NCI-H460 (cell line): Measurements from ENCODE around the gene ATG16L1. TPM values are rescaled to one million over a fixed set of nuclear protein-coding genes. Genes with fewer than 3 reads are reported as not detected.
"Not testable (repeated sequence)": the region's sequence is repeated elsewhere in the genome, so short reads cannot be mapped to it uniquely, and the experiment has no call there.

Experiments used
- DNase-seq: peaks from one replicate; pipeline ENCODE4 v3.0.0-alpha.2; 2016; ENCODE audit warnings: low read depth; ENCODE audit errors: extremely low read depth
- small RNA-seq, 2 experiments: library from RNA; depleted of rRNA; stranded (forward); fragments of <200 nt; gene quantifications; one replicate each; pipeline ENCODE3, GENCODE V24; 2014
- total RNA-seq: library from RNA; depleted of rRNA; stranded (reverse); fragments of >200 nt; shearing (Covaris generic); gene quantifications from 2 replicates; pipeline ENCODE4 v1.2.3, GENCODE V29; 2014; rRNA removed

The ATG16L1 gene
- total RNA-seq, 1 experiment from 2014 or later, result 40.7 TPM

- no peak for DNase-seq
Observed at GRCh38 chr2:233326500-233326899, 75.0 kb downstream of the ATG16L1 start.

- DNase-seq, result no peak
Observed at GRCh38 chr2:233328922-233329321, 77.4 kb downstream of the ATG16L1 start.

DNA sequence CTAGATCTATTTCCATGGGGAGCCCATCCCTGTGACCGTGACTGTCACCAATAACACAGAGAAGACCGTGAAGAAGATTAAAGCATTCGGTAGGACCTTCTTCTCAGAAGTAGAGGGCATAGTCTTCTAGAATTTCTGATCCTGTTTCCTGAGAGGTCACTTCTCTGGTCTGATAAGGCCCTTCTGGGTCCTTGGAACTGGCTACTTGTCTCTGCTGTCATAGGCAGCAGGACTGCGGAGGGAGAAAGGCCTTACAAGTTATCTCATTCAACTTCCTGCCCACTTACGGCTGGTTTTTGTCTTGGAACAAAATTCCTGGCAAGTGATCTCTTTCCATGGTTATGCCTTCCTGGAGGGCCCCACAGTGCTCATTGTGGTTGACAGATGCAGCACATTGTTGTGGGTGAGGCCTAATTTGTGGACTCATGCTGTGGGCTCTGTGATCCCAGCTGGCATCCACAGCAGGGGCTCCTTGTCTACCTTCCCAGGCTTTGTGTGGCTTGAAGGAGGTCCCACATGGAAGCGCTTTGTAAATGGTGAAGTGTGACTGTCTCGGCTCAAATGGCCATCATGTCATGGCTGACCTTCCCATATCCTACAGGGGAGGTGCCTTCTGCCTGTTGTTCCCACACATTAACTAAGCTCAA lies 78.1 kb downstream of the ATG16L1 start:
- no peak for DNase-seq

DNA sequence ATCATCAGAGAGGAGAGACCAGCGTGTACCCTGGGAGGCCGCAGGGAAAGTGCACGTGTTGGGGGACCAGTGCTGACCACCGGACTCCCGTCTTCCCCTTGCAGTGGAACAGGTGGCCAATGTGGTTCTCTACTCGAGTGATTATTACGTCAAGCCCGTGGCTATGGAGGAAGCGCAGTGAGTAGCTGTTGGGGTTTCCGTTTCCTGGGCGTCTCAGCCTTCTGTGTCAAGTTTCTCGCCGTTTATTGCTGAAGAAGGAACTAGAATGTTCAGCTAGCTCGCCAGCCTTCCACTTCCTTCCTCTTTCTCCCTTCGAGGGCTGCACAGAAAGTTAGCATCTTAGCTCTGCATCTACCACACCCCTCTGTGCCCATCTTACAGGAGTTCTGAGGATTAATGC lies 80.1 kb downstream of the ATG16L1 start:
- no peak for DNase-seq

DNA sequence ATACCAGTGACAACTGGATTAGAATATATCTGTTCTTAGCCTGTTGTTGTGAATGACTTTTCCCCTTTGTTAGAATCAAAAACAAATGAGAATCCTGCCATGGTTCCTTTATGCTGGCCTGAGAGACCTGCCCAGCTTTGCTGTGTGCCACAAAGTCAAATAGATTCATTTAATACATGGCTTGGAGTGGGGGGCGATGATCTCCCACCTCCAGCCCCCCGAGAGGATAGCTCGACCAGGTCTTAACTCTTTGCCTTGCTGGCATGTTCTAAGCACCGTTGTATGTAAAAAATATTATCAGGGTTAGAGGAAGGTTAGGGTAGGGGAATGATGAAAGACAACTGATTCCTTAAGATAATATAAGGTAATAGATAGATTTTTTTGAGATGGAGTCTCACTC lies 80.7 kb downstream of the ATG16L1 start:
- DNase-seq, result no peak

DNA sequence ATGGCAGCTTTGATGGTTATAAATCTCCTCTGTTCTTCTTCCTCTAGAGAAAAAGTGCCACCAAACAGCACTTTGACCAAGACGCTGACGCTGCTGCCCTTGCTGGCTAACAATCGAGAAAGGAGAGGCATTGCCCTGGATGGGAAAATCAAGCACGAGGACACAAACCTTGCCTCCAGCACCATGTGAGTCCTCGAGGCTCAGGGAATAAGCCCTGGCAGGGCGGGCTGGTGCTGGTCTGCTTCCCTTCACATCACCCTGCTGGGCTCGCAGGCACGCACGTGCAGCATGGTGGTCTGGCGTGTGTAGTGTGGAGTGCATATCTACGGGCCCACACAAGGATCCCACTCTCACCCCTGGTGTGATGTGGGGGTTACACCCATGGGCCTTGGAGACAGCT lies 83.4 kb downstream of the ATG16L1 start:
- no peak for DNase-seq

DNA sequence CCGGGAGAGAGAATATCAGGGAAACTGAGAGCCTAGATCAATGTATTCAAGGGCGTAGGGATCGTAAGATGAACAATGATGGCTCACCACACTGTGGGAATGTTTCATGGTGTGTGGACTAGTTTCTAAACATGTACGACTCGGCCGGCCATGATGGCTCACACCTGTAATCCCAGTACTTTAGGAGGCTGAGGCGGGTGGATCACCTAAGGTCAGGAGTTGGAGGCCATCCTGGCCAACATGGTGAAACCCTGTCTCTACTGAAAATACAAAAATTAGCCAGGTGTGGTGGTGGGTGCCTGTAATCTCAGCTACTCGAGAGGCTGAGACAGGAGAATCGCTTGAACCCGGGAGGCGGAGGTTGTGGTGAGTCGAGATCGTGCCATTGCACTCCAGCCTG lies 84.6 kb downstream of the ATG16L1 start:
- DNase-seq, result not testable (repeated sequence)

GRCh38 chr2:233336541-233336940 lies 85.1 kb downstream of the ATG16L1 start:
- DNase-seq, result no peak

DNA sequence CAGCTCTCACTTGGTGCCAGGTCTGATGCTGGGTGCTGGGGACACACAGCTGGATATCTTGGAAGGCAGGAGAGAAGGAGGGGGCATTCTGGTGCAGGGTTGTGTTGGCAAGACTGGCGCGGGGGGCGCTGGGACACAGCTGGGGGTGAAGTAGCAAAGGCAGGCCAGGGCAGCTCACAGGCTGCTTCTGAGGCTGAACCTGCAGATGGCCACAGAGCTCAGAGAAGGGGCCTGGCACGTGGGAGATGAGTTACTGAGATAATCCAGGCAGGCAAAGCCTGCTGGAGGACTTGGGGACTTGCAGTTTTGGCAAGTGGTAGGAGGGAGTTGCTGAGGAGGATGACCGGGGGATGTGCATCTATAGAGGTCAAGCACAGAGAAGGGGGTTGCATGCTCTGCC lies 86.6 kb downstream of the ATG16L1 start:
- DNase-seq, result no peak

- DNase-seq, result no peak
Observed at GRCh38 chr2:233338812-233339368, 87.4 kb downstream of the ATG16L1 start.

GRCh38 chr2:233339427-233339826 lies 88.0 kb downstream of the ATG16L1 start:
- DNase-seq, result no peak

DNA sequence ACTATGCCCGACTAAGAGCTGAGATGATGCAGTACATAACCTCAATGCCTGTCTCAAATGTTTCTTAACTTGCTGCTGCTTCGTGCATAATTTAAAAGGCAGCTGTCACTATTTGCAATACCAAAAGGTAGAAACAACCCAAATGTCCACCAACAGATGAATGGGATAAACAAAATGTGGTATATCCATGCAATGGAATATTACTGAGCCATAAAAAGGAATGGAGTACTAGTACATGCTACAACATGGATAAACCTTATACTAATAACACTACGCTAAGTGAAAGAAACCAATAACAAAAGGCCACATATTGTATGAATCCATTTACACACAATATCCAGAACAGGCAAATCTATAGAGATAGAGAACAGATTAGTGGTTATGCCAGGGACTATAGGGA lies 89.8 kb downstream of the ATG16L1 start:
- no peak for DNase-seq

- no peak for DNase-seq
Observed at GRCh38 chr2:233342301-233342700, 90.8 kb downstream of the ATG16L1 start.

DNA sequence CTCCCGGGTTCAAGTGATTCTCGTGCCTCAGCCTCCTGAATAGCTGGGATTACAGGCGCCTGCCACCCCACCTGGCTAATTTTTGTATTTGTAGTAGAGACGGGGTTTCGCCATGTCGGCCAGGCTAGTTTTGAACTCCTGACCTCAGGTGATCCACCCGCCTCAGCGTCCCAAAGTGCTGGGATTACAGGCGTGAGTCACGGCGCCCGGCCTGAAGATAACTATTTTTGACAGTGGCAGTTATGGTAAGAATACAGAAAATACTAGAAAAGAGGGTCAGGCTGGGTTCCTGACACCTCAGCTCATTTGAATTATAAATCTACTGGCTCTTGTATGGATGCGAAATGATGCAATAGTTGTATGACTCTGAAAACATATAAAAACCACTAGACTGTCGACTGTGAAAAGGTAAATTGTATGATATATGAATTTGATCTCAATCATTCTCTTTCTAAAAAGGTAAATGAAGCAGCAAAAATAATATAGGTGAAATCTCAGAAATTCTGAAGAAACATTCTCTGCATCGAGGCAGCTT lies 91.8 kb downstream of the ATG16L1 start:
- no peak for DNase-seq

Small RNA genes lying within 50 kb of the gene (small RNA-seq; reads per million reads assigned to genes)
- gene RN7SL32P (0 reads per million in 2 experiments), gene SCARNA5 (26.2 to 27.2 reads per million in 2 experiments), gene SCARNA6 (23.4 to 37.3 reads per million in 2 experiments)

Other genes starting within 250 kb of the ATG16L1 start
- 3.2 and 3.4 TPM in 2 replicates for gene NGEF, start 238.4 kb upstream of the ATG16L1 start, total RNA-seq
- not detected in 2 replicates for gene NEU2, start 219.0 kb upstream of the ATG16L1 start, total RNA-seq
- gene INPP5D, start 191.3 kb upstream of the ATG16L1 start, total RNA-seq, result 0.79 and 1.3 TPM in 2 replicates
- gene SAG, start 56.1 kb downstream of the ATG16L1 start, total RNA-seq, result not detected in 2 replicates
- gene DGKD, start 102.8 kb downstream of the ATG16L1 start, total RNA-seq, result 183 and 195 TPM in 2 replicates